DMS53 treated with DMSO at 0.1 percent for 48 hours (cell line): ENCODE results near the gene CSK.

Source experiments
- DNase-seq: peaks from one replicate; lab custom pipeline; 2025; ENCODE audit not compliant: unreplicated experiment; lab: John Stamatoyannopoulos, UW

CSK gene

GRCh38 chr15:74787251-74788041, 5.6 kb downstream of the CSK start:
- DNase-seq: no peak

- DNase-seq: no peak
Measured at GRCh38 chr15:74788042-74788682, 6.3 kb downstream of the CSK start.

GRCh38 chr15:74788683-74789151, 6.8 kb downstream of the CSK start:
- no peak for DNase-seq

GRCh38 chr15:74789171-74789631, 7.3 kb downstream of the CSK start:
- DNase-seq: no peak

GRCh38 chr15:74789741-74790079, 7.8 kb downstream of the CSK start:
- DNase-seq: no peak

GRCh38 chr15:74790080-74790916, 8.4 kb downstream of the CSK start:
- DNase-seq: no peak

GRCh38 chr15:74791007-74791406, 9.1 kb downstream of the CSK start:
- no peak for DNase-seq

GRCh38 chr15:74791667-74792066, 9.8 kb downstream of the CSK start:
- no peak for DNase-seq

- DNase-seq: no peak
Measured at GRCh38 chr15:74792227-74793016, 10.5 kb downstream of the CSK start.

GRCh38 chr15:74793135-74794028, 11.5 kb downstream of the CSK start:
- no peak for DNase-seq

- DNase-seq: no peak
Measured at GRCh38 chr15:74794248-74794969, 12.5 kb downstream of the CSK start.

GRCh38 chr15:74794970-74795349, 13.1 kb downstream of the CSK start:
- DNase-seq: no peak

GRCh38 chr15:74795966-74796625, 14.2 kb downstream of the CSK start:
- no peak for DNase-seq

- DNase-seq: no peak
Measured at GRCh38 chr15:74798388-74799254, 16.7 kb downstream of the CSK start.

GRCh38 chr15:74799255-74799855, 17.5 kb downstream of the CSK start:
- no peak for DNase-seq

- DNase-seq: peak; percentile 38
Measured at GRCh38 chr15:74799856-74800558, 18.1 kb downstream of the CSK start.
